HG02623 (cell line): ENCODE data around the gene ADAMTS6.
A peak's percentile ranks its signal among the peaks of the same experiment; 100 is the strongest.
"Not testable (repeated sequence)": the region's sequence is repeated elsewhere in the genome, so short reads cannot be mapped to it uniquely, and the experiment has no call there.

ENCODE experiments used
- ATAC-seq: cut with Tn5 transposase; IDR thresholded peaks from one replicate; pipeline ENCODE4 v1.9.1; 2021; ENCODE audit warnings: moderate library complexity; ENCODE audit not compliant: unreplicated experiment

Gene ADAMTS6, protein sequence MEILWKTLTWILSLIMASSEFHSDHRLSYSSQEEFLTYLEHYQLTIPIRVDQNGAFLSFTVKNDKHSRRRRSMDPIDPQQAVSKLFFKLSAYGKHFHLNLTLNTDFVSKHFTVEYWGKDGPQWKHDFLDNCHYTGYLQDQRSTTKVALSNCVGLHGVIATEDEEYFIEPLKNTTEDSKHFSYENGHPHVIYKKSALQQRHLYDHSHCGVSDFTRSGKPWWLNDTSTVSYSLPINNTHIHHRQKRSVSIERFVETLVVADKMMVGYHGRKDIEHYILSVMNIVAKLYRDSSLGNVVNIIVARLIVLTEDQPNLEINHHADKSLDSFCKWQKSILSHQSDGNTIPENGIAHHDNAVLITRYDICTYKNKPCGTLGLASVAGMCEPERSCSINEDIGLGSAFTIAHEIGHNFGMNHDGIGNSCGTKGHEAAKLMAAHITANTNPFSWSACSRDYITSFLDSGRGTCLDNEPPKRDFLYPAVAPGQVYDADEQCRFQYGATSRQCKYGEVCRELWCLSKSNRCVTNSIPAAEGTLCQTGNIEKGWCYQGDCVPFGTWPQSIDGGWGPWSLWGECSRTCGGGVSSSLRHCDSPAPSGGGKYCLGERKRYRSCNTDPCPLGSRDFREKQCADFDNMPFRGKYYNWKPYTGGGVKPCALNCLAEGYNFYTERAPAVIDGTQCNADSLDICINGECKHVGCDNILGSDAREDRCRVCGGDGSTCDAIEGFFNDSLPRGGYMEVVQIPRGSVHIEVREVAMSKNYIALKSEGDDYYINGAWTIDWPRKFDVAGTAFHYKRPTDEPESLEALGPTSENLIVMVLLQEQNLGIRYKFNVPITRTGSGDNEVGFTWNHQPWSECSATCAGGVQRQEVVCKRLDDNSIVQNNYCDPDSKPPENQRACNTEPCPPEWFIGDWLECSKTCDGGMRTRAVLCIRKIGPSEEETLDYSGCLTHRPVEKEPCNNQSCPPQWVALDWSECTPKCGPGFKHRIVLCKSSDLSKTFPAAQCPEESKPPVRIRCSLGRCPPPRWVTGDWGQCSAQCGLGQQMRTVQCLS (N-terminal part only)

DNA sequence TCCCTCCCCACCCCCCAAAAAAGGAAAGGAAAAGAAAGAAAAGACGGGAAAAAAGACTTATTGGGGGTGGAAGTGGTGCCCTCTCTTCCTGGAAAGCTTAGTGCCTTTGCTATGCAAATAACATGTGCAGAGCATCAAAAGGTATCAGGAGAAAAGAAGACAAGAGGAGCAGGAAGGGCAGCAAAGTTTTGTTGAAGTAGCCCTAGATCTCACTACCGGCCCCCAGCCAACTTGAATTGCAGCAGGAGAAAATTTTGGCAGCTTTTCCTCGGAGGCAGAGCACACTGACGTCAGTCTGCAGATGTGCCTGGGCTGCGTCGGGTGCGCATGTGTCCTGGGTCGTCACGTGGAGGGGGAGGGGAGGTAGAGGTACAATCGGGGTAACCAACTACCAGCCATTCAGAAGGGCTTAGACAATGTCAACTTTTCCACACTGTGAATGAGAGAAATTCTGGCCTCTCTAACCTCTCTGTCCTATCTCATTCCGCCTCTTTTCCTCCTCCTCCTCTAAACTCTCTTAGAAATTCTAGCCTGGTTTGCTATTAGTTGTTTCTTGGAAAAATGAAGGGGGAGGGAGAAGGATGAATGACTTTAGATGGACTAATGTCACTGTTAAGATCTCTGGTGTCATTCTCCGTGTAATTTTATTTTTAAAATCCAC, at the start of gene ADAMTS6:
TSS of gene ADAMTS6 (minus strand) at position 286 of the 661 bp plus-strand sequence. CDS start 8,247 bp downstream, outside the sequence.
- ATAC-seq, result peak; percentile 80

DNA sequence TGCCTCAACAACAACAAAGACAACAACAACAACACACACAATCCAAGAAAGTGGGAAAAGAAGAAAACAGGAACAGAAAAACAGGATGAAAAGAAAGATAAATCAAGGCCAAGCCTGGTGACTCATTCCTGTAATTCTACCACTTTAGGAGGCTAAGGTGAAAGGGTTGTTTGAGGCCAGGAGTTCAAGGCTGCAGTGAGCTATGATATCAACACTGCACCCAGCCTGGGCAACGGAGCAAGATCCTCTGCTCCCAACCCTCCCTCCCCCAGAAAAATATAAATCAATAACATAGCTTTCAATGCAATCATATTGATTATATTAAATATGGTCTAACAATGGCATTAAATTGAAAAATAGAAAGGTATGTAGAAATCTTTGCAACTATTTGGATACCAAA, 49.2 kb upstream of the ADAMTS6 start:
- no peak for ATAC-seq

DNA sequence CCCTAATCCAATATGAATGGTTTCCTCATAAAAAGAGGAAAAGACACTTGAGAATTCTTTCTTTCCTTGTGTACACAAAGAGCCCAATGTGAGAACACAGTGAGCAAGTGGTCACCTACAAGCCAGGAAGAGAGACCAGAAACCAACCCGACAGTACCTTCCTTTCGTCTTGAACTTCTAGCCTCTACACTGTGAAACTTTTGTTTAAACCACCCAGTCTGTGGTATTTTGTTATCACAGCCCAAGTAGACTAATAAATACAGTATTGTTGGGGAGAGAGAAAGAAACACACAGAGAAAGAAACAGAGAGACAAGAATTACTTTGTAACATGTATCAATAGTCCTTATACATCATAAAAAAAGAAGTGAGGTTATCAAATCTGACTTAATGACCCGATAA, 44.0 kb upstream of the ADAMTS6 start:
- ATAC-seq, result no peak

DNA sequence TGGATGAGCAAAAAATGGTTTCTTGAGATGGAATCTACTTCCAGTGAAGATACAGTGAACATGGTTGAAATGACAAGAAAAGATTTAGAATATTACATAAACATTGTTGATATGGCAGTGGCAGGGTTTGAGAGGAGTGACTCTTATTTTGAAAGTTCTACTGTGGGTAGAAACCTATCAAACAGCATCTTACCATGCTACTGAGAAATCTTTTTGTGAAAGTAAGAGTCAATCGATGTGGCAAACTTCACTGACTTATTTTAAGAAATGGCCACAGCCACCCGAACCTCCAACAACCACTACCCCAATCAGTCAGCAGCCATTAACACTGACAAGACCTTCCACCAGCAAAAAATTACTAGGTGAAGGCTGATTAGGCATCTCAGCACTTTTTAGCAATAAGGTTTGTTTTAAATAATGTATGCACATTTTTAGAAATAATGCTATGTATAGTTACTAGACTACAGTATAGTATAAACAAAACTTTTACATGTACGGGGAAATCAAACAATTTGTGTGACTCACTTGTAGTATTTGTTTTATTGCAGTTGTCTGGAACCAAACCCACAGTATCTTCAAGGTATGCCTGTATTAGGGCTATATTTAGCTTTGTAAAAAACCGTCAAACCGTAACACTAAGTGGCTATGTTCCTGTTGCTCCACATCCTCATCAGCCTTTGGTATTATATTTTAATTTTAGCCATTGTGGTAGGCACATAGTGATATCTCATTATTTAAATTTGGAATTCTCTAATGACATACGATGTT, 30.6 kb upstream of the ADAMTS6 start:
- no peak for ATAC-seq

DNA sequence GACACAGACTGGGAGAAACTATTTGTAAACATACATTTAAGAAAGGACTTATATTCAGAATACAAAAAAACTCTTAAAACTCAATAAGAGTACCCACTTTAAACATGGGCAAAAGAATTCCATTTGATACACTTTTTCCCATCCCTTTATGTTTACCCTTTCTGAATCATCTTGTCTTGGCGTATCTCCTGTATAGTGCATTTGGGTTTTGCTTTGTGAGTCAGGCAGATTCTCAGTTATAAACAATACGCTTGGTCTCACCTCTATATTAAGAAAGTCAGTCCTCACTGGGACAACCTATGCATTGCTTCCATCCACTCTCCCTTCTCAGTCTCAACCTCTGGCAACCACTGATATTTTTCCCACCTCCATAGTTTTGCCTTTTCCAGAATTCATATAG, 27.3 kb upstream of the ADAMTS6 start:
- ATAC-seq, result no peak

DNA sequence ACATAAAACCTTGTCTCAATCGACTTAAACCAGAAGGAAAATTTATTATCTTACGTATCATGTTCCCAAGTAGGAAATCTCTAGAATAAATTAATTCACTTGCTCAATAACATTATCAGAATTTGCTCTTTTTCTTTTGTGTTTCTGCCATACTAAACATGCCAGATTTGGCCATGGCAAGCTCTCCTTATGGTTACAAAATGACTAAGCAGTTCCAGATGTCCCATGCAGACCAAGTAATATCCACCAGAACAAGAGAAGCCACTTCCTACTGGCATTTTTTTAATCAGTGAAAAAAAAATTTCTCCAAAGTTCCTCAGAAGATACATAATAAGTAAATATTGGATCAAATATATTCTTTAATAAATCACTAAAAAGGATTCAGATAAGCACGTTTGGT, 25.2 kb upstream of the ADAMTS6 start:
- ATAC-seq, result no peak

DNA sequence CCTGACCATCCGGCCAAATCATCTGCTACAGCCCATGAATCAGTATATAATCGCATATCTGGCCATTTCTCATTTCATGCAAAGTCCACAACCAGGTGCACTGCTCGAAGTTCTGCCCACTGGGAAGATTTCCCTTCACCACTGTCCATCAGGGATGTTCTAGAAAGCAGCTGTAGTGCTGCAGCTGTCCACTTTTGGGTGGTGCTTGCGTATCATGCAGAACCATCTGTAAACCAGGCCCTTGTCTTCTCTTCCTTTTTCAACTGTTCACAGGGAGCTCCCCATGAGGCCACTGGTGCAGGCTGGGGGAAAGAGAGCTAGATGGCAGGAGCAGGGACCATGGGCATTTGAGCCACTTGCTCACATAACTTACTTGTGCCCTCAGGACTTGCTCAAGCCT, 7.4 kb upstream of the ADAMTS6 start:
- ATAC-seq, result no peak

DNA sequence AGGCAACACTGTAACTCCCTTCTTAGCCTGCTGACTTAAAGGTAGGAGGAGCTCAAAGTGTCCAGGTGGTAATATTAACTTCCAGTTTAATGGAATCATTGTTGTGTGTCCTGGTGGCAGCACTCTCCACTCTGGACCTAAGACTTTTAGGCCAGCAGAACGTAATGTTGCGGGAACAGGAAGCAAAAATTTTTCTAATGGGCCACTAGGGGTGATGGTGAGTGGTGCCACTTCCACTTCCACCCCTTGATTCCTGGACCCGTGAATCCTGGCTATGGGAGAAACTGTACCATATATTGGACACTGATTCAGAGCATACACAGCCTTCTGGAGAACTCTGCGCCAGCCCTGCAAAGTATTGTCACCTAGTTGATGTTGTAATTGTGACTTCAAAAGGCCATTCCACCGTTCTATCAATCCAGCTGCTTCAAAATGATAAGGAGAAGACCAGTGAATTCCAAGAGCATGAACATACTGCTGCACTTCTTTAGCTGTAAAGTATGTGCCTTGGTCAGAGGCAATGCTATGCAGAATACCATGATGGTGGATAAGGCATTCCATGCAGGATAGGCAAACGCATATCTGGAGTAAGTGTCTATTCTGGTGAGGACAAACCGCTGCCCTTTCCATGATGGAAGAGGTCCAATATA, 6.4 kb upstream of the ADAMTS6 start:
- ATAC-seq, result not testable (repeated sequence)

DNA sequence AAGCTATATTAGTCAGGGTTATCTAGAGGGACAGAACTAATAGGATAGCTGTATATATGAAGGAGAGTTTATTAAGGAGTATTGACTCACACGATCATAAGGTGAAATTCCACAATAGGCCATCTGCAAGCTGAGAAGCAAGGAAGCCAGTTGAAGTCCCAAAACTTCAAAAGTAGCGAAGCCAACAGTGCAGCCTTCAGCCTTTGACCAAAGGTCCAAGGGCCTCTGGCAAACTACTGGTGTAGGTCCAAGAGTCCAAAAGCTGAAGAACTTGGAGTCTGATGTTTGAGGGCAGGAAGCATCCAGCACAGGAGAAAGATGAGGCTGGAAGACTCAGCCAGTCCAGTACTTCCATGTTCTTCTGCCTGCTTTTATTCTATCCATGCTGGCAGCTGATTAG, 5.1 kb upstream of the ADAMTS6 start:
- not testable (repeated sequence) for ATAC-seq

DNA sequence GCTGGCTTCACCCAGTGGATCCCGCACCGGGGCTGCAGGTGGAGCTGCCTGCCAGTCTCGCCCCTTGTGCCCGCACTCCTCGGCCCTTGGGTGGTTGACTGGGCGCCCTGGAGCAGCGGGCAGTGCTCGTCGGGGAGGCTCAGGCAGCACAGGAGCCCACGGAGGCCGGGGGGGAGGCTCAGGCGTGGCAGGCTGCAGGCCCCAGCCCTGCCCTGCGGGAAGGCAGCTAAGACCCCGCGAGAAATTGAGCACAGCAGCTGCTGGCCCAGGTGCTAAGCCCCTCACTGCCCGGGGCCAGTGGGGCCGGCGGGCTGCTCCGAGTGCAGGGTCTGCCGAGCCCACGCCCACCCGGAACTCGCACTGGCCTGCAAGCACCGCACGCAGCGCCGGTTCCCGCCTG, 3.7 kb upstream of the ADAMTS6 start:
- no peak for ATAC-seq

DNA sequence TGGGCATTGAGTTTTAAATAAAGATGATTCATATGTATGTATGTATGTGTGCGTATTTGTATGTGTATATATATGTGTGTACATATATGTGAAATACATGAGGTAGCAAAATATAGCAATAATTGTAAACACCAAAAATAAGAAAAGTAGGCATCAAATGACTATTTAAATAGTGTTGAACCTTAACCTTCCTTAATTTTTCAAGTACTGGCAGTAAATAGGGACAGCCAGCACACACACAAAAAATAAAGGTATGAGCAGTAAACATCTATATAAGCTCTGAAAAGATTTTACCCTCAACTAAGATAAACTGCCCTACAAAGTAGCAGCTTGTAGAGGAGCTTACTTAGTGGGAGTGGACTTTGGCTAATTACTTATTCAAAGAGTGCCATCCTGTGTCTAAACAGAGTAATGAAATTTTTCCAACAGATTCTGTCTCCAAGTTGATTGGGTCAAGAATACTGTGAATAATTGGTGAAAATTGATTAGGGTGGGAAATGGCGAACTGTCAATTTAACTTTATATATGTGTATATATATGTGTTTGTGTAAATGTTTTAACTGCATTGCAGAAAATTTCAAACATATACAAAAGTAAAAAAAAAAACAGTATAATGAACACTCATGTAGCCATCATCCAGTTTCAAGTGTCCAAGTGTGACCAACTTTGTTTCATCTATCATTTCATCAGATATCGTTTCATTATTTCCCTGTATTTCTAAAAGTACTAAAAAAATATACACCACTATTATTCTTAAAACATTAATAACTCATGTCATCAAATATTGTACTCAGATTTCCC, 2.0 kb upstream of the ADAMTS6 start:
- ATAC-seq, result peak; percentile 34

DNA sequence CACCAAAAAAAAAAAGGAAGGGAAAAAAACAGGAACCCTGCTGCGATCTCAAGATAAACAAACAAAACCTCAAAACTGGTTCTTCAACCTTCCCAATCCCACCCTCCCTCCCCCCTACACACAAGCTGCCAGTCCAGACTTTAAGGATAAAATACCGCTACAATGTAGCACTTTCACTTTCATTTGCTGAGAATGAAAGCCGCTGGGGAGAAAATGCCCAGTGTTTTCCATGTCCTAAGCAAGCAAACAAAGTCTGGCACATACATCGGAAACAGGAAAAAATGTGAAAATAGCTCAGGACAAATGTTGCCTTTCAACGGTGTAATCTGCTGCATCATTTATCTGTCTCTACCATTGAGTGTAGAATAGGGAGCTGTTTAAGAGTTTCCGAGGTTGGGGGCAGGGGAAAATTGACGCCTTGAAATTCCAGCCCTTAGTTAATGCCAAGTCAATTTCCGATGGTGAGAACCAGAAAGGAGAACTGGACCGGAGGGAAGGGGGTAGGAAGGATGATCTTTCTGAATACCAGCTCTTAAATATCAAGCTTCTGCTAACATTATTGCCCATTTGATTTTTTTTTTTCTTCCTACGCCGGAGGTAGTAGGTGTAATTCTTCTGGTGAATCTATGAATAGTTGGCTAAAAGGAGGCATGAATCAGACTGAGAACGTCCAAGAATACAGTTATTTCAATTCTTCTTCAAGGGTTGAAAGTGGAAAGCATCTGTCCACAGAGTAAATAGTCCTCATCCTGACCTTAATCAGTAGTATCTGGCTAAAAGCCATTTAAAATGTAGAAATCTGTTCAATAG, 1.2 kb upstream of the ADAMTS6 start:
- ATAC-seq, result no peak

DNA sequence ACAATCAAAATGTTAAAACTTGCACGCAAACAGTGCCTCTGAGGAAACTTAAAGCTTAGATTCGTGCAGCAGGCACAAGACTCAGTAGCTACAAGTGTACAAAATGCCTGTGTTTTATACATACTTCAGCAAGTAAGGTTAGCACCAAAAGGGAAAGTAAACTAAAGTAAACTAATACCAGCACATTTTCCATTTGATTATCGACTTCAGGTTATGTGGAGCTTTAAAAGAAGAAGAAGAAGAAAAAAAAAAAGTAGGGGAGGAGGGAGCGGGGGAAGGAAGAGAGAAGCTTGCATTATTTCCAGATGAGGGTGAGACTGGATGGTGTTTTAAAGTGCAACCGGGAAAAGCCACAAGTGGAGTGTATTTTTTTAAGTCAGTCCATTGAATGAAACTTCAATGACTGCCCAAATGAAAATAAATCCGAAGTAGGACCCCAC, 596 bp upstream of the ADAMTS6 start:
- peak; percentile 13 for ATAC-seq

DNA sequence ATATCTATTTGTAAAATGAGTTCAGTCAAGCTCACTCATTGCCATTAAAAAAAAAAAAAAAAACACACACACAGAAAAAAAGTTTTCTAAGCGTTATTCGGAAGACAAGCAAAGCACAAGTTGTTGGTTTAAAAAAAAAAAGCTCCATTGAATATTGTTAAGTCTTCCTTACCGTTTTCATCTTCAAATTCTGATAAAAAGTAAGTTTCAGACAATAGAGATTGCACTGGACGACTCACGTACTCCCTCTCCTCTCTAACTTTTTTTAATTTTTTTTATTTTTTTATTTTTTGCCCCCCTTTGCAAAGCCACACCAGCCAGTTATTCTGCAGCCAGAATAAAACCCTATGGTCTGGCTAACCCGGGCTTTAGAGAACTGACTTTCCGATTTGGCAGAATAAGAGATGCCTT, 544 bp downstream of the ADAMTS6 start:
- ATAC-seq, result peak; percentile 8

DNA sequence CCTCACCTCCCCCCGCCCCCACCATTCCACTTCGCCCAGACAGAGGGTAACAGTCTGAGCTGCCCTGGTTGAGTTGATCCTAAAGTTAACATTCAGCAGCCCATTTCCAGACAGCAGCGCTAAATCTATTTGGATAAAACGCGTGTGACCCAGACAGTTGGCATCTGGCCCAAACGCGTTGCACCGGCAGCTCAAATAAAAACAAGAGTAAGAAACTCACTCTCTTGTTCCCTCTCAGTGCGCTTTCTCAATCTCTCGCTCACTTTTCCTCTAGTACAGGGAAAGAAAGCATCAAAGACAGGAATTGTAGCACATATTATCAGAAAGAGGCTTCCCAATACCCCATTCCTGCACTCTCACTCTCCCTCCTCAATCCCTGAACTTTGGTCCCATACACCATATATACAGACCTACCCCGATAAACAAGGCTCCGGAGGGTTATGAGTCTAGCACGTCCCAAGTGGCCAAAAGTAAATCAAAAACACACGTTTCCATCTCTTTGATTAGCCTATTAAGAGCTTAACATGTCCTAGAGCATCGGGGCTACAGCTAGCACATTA, 1.3 kb downstream of the ADAMTS6 start:
- no peak for ATAC-seq

DNA sequence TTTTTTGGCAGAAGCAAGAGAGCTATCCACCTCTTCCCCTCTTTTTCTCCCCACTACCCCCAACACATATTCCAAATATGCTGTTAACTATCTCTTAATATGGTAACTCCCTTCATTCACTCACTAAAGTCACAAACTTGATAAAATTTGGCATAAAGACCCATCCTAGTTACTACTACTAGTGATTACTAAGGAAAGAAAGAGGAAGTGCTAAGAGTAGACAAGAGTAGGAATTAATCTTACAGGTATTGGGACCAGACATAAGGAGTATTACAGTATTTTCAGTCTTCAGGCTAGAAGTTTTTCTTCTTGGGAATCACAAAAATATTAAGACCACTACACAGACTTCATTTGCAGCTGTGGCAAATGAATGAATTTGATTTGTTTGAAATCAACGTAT, 2.2 kb downstream of the ADAMTS6 start:
- ATAC-seq, result no peak

DNA sequence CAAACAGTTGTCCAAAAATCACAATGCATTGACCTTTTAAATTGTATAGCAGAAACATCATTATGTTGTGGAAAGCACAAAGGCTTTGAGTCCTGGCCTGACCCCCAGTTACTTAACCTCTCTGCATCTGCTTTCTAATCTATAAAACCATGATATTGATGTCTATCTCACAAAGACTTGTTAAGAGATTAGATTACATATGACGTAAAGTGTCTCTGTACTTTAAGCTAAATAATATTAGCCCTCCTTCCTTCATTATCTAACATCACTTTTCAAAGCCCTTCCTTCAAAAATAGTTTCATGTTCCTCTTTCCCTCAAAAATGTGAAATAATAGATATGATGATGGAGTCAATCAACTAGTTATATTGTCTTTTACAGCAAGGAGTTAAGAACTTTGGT, 3.4 kb downstream of the ADAMTS6 start:
- ATAC-seq, result no peak

DNA sequence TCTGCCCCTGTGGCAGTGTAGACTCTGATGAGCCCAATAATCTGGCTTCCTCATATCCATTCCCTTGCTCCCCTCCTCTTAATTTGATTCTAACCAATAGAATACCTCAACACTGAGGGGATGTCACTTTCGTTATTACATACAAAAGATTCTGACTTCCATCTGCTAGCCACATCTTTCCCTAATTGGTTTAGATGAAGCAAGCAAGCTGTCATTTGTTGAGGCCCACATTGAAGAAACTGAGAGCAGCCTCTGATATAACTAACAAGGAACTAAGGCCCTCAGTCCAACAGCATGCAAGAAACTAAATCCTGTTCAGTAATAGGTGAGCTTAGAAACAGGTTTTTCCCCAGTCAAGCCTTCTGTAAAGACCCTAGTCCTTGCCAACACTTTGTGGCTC, 5.8 kb downstream of the ADAMTS6 start:
- ATAC-seq, result no peak
